Peyer's patch (tissue), 4 donors: ENCODE results near the gene AQP9.

Experiments
- CTCF ChIP-seq, 6 experiments: fragments of 450-650 bp in 4 of 6; fragments of 200-600 bp in 2 of 6; sonication (generic) in 1 of 6; IDR thresholded peaks; one replicate each; pipeline ENCODE4 v1.5.1; 2017 to 2019; ENCODE audit warnings: antibody characterized with exemption in 6 of 6, mild to moderate bottlenecking in 3 of 6, moderate library complexity in 1 of 6
- POLR2A ChIP-seq, 2 donors: fragments of 450-650 bp; IDR thresholded peaks; one replicate each; pipeline ENCODE4 v1.5.1; 2017; ENCODE audit warnings: antibody characterized with exemption in 2 of 2, mild to moderate bottlenecking in 2 of 2, moderate library complexity in 2 of 2

- TF ChIP-seq CTCF (IDR thresholded peaks at IDR 0.05) (no peak), POLR2A (IDR thresholded peaks at IDR 0.05) (no peak)
Measured at GRCh38 chr15:58117619-58118018, 20.6 kb upstream of the AQP9 start.
